HAP-1 (cell line): Measurements from ENCODE around the gene EPHA10.

Source experiments
- DNase-seq, 2 experiments: peaks; one replicate each; pipeline ENCODE4 v3.0.0-alpha.2; 2016 to 2020; ENCODE audit warnings: low spot score in 2 of 2
- H3K27me3 ChIP-seq: fragments of 250-450 bp; sonication (Bioruptor Pico); 2 replicates; pipeline ENCODE4 v1.5.1; 2020; ENCODE audit warnings: low read depth, mild to moderate bottlenecking, moderate library complexity
- H3K36me3 ChIP-seq: fragments of 250-450 bp; sonication (Bioruptor Pico); replicated peaks from 2 replicates; pipeline ENCODE4 v1.5.1; 2020; ENCODE audit warnings: mild to moderate bottlenecking
- H3K4me1 ChIP-seq: fragments of 250-450 bp; sonication (Bioruptor Pico); 2 replicates; pipeline ENCODE4 v1.5.1; 2020; ENCODE audit warnings: mild to moderate bottlenecking
- H3K4me3 ChIP-seq: fragments of 250-450 bp; sonication (Bioruptor Pico); 2 replicates; pipeline ENCODE4 v1.5.1; 2020; ENCODE audit warnings: mild to moderate bottlenecking, moderate library complexity
- H3K9me3 ChIP-seq: fragments of 250-450 bp; sonication (Bioruptor Pico); 2 replicates; pipeline ENCODE4 v1.5.1; 2020; ENCODE audit warnings: mild to moderate bottlenecking, moderate library complexity
- in situ Hi-C: fragments of 300-500 bp; cut with MboI; formaldehyde crosslinking; loops from 3 replicates; pipeline ENCODE4 v1.14.3; 2020; ENCODE audit warnings: low sequenced_read_pairs, inconsistent platforms, mixed read lengths

EPHA10 gene

GRCh38 chr1:37677808-37678207 is 87.1 kb downstream of the EPHA10 start:
- Histone ChIP-seq H3K4me3 (no peak overlapping the region), H3K36me3 (peaks cover 20% of the 10 kb centered on the region), H3K9me3 (no peaks in the 10 kb centered on the region), H3K27me3 (peaks cover 6% of the 10 kb centered on the region; the same call in 1 of the 2 replicates), H3K4me1 (no peaks in the 10 kb centered on the region)
- in situ Hi-C loops: loop anchor here (10.0 kb wide), 1 partner anchor 223 kb away; no protein-coding TSS in a partner anchor
- DNase-seq: no peak

- H3K4me3 ChIP-seq: no peak overlapping the region
- in situ Hi-C loops: loop anchor here (10.0 kb wide), 1 partner anchor 222 kb away; no protein-coding TSS in a partner anchor
- H3K4me1 ChIP-seq: no peaks in the 10 kb centered on the region
These were observed 87.8 kb downstream of the EPHA10 start for GRCh38 chr1:37677143-37677439.

GRCh38 chr1:37676281-37677142 is 88.4 kb downstream of the EPHA10 start:
- Histone ChIP-seq H3K9me3 (no peaks in the 10 kb centered on the region), H3K36me3 (peaks cover 7% of the 10 kb centered on the region), H3K4me3 (no peak overlapping the region), H3K4me1 (no peaks in the 10 kb centered on the region), H3K27me3 (peaks cover 12% of the 10 kb centered on the region; the same call in 1 of the 2 replicates)
- no peak for DNase-seq
- in situ Hi-C loops: loop anchor here (10.0 kb wide), 1 partner anchor 222 kb away; no protein-coding TSS in a partner anchor

More at GRCh38 chr1:37677143-37677439, 87.8 kb downstream of the EPHA10 start:
- Histone ChIP-seq H3K27me3 (peaks cover 12% of the 10 kb centered on the region; the same call in 1 of the 2 replicates), H3K36me3 (peaks cover 13% of the 10 kb centered on the region), H3K9me3 (no peaks in the 10 kb centered on the region)
- no peak for DNase-seq

GRCh38 chr1:37673920-37674319 is 91.0 kb downstream of the EPHA10 start:
- Histone ChIP-seq H3K4me3 (no peak overlapping the region), H3K4me1 (no peaks in the 10 kb centered on the region), H3K9me3 (no peaks in the 10 kb centered on the region), H3K36me3 (no peaks in the 10 kb centered on the region), H3K27me3 (peaks cover 18% of the 10 kb centered on the region; the same call in 1 of the 2 replicates)
- in situ Hi-C loops: loop anchor here (10.0 kb wide), 1 partner anchor 219 kb away; no protein-coding TSS in a partner anchor
- DNase-seq: no peak

GRCh38 chr1:37672136-37672870 is 92.6 kb downstream of the EPHA10 start:
- peaks cover 26% of the 10 kb centered on the region for H3K27me3 ChIP-seq
- no peak overlapping the region for H3K4me3 ChIP-seq
- in situ Hi-C loops: loop anchor here (10.0 kb wide), 1 partner anchor 218 kb away; no protein-coding TSS in a partner anchor
- no peaks in the 10 kb centered on the region for H3K36me3 ChIP-seq
- no peaks in the 10 kb centered on the region for H3K4me1 ChIP-seq
- DNase-seq: no peak
- H3K9me3 ChIP-seq: no peaks in the 10 kb centered on the region

GRCh38 chr1:37671261-37671660 is 93.7 kb downstream of the EPHA10 start:
- no peak for DNase-seq
- Histone ChIP-seq H3K36me3 (no peaks in the 10 kb centered on the region), H3K9me3 (no peaks in the 10 kb centered on the region), H3K4me3 (no peak overlapping the region), H3K4me1 (no peaks in the 10 kb centered on the region), H3K27me3 (peaks cover 26% of the 10 kb centered on the region)
- in situ Hi-C loops: loop anchor here (10.0 kb wide), 1 partner anchor 216 kb away; no protein-coding TSS in a partner anchor

GRCh38 chr1:37670133-37670532 is 94.8 kb downstream of the EPHA10 start:
- no peaks in the 10 kb centered on the region for H3K4me1 ChIP-seq
- no peak for DNase-seq
- in situ Hi-C loops: loop anchor here (10.0 kb wide), 1 partner anchor 215 kb away; no protein-coding TSS in a partner anchor
- H3K9me3 ChIP-seq: no peaks in the 10 kb centered on the region
- H3K27me3 ChIP-seq: peaks cover 26% of the 10 kb centered on the region
- H3K36me3 ChIP-seq: no peaks in the 10 kb centered on the region
- no peak overlapping the region for H3K4me3 ChIP-seq

GRCh38 chr1:37667023-37667671 is 97.8 kb downstream of the EPHA10 start:
- no peaks in the 10 kb centered on the region for H3K36me3 ChIP-seq
- H3K4me3 ChIP-seq: no peak overlapping the region
- in situ Hi-C loops: no loop called here
- no peak for DNase-seq
- no peaks in the 10 kb centered on the region for H3K9me3 ChIP-seq
- no peaks in the 10 kb centered on the region for H3K4me1 ChIP-seq
- H3K27me3 ChIP-seq: peaks cover 15% of the 10 kb centered on the region

- H3K4me1 ChIP-seq: no peaks in the 10 kb centered on the region
- in situ Hi-C loops: no loop called here
- DNase-seq: no peak
These were observed 98.6 kb downstream of the EPHA10 start for GRCh38 chr1:37666241-37666867.

More at GRCh38 chr1:37666241-37666867, 98.6 kb downstream of the EPHA10 start:
- Histone ChIP-seq H3K9me3 (no peaks in the 10 kb centered on the region), H3K36me3 (no peaks in the 10 kb centered on the region), H3K4me3 (no peak overlapping the region), H3K27me3 (peaks cover 15% of the 10 kb centered on the region)
